HL-60/S4 treated with phorbol 12-myristate 13-acetate at 8.2 ng/mL for 4 days and 3 days (cell line): ENCODE data around the gene TRAPPC8.
"Not testable (repeated sequence)": the region's sequence is repeated elsewhere in the genome, so short reads cannot be mapped to it uniquely, and the experiment has no call there.

Experiments
- in situ Hi-C: fragments of 300-500 bp; cut with MboI; formaldehyde crosslinking; loops from 2 replicates; pipeline ENCODE4 v1.15.0; 2022; ENCODE audit warnings: low sequenced_read_pairs

Gene TRAPPC8

GRCh38 chr18:31942999-31943877 is at the start of gene TRAPPC8:
TRAPPC8 (minus strand) TSS chr18:31943128; CDS start chr18:31942764, 364 bp downstream.
- in situ Hi-C loops: loop anchor here (25.0 kb wide), 1 partner anchor 106 kb away; no protein-coding TSS in a partner anchor

GRCh38 chr18:31990823-31991222 is 47.9 kb upstream of the TRAPPC8 start:
- in situ Hi-C loops: no loop called here

GRCh38 chr18:31983976-31984375 is 41.0 kb upstream of the TRAPPC8 start:
- in situ Hi-C loops: no loop called here

GRCh38 chr18:31983020-31983419 is 40.1 kb upstream of the TRAPPC8 start:
- in situ Hi-C loops: no loop called here

- in situ Hi-C loops: no loop called here
Measured at GRCh38 chr18:31980863-31981262, 37.9 kb upstream of the TRAPPC8 start.

- in situ Hi-C loops: no loop called here
Measured at GRCh38 chr18:31979714-31980113, 36.8 kb upstream of the TRAPPC8 start.

- in situ Hi-C loops: no loop called here
Measured at GRCh38 chr18:31978616-31979015, 35.7 kb upstream of the TRAPPC8 start.

GRCh38 chr18:31977270-31977872 is 34.4 kb upstream of the TRAPPC8 start:
- in situ Hi-C loops: no loop called here

- in situ Hi-C loops: no loop called here
Measured at GRCh38 chr18:31976242-31976641, 33.3 kb upstream of the TRAPPC8 start.

GRCh38 chr18:31973929-31974546 is 31.1 kb upstream of the TRAPPC8 start:
- in situ Hi-C loops: no loop called here

- in situ Hi-C loops: no loop called here
Measured at GRCh38 chr18:31970617-31971016, 27.7 kb upstream of the TRAPPC8 start.

GRCh38 chr18:31965316-31965970 is 22.5 kb upstream of the TRAPPC8 start:
- in situ Hi-C loops: no loop called here

GRCh38 chr18:31957728-31958127 is 14.8 kb upstream of the TRAPPC8 start:
- in situ Hi-C loops: no loop called here

- in situ Hi-C loops: no loop called here
Measured at GRCh38 chr18:31954349-31954748, 11.4 kb upstream of the TRAPPC8 start.

GRCh38 chr18:31953699-31954098 is 10.8 kb upstream of the TRAPPC8 start:
- in situ Hi-C loops: not testable (repeated sequence)

GRCh38 chr18:31952223-31952622 is 9.3 kb upstream of the TRAPPC8 start:
- in situ Hi-C loops: no loop called here

GRCh38 chr18:31950583-31950982 is 7.7 kb upstream of the TRAPPC8 start:
- in situ Hi-C loops: no loop called here

- in situ Hi-C loops: loop anchor here (25.0 kb wide), 1 partner anchor 111 kb away; no protein-coding TSS in a partner anchor
Measured at GRCh38 chr18:31948349-31948748, 5.4 kb upstream of the TRAPPC8 start.

- in situ Hi-C loops: loop anchor here (25.0 kb wide), 1 partner anchor 109 kb away; no protein-coding TSS in a partner anchor
Measured at GRCh38 chr18:31946305-31947046, 3.5 kb upstream of the TRAPPC8 start.
